ENCODE results near the gene TP53BP1. TPM values are rescaled to one million over a fixed set of nuclear protein-coding genes. Genes with fewer than 3 reads are reported as not detected.
A peak's percentile ranks its signal among the peaks of the same experiment; 100 is the strongest.

TP53BP1 gene, protein sequence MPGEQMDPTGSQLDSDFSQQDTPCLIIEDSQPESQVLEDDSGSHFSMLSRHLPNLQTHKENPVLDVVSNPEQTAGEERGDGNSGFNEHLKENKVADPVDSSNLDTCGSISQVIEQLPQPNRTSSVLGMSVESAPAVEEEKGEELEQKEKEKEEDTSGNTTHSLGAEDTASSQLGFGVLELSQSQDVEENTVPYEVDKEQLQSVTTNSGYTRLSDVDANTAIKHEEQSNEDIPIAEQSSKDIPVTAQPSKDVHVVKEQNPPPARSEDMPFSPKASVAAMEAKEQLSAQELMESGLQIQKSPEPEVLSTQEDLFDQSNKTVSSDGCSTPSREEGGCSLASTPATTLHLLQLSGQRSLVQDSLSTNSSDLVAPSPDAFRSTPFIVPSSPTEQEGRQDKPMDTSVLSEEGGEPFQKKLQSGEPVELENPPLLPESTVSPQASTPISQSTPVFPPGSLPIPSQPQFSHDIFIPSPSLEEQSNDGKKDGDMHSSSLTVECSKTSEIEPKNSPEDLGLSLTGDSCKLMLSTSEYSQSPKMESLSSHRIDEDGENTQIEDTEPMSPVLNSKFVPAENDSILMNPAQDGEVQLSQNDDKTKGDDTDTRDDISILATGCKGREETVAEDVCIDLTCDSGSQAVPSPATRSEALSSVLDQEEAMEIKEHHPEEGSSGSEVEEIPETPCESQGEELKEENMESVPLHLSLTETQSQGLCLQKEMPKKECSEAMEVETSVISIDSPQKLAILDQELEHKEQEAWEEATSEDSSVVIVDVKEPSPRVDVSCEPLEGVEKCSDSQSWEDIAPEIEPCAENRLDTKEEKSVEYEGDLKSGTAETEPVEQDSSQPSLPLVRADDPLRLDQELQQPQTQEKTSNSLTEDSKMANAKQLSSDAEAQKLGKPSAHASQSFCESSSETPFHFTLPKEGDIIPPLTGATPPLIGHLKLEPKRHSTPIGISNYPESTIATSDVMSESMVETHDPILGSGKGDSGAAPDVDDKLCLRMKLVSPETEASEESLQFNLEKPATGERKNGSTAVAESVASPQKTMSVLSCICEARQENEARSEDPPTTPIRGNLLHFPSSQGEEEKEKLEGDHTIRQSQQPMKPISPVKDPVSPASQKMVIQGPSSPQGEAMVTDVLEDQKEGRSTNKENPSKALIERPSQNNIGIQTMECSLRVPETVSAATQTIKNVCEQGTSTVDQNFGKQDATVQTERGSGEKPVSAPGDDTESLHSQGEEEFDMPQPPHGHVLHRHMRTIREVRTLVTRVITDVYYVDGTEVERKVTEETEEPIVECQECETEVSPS (N-terminal part only)
- 25.7 TPM for polyA plus RNA-seq (2013, experiment 1 of 2)
- polyA plus RNA-seq (2013, experiment 2 of 2): 21.9 TPM

DNA sequence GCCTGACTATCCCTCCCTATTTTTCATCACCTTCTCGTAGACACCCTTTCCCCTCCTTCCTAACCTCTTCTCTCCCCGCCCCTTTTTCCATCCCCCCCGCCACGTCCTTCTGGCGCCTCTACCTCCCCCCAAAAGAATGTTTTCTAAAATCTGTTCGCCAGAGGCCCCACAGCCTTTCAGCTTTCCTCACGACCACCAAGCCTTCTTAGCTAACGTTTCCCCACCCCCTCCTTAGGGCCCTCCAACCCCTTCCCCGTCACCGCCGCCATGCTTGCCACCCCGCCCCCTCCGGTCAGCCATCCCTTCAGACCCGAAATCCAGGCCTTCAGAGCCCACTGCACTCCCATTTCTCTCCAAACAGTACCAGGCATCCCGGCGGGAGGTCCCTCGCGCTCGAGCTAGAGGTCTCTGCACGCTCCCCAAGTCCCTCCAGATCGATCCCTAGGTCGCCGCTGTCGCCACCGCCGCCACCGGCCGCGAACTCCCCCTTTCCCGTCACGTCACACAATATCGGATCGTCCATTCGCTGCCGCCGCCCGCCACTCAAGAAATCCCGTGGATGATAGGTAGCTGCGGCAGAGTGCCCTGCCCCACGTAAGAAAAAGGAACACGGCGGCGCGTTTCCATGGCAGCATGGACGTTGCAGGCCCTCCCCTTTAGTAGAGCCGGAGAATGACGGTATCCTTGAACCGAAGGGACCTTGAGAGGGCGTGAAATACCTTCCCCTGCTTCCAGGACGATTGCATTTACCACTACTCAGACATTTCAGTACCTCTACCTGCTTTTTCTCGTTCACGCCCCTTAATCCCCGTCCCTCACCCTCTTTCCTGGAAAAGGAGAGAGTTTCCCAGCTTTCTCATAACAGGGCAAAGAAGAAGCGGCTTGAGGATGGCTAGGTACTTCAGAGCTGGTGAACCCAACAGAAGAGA is at the start of gene TP53BP1:
TSS of gene TP53BP1 (minus strand) at position 484 of the 929 bp plus-strand sequence. CDS start at position 371, 113 bp downstream.
- Histone ChIP-seq H3K4ac (ENCODE audit: low read depth in 1 of 2, low read length in 2 of 2) (peak within 1 kb of the TSS in 1 of 2 experiments; percentile 62), H2BK12ac (ENCODE audit: low read length in 2 of 2) (no peak within 1 kb of the TSS), H3K36me3 (ENCODE audit: control insufficient read depth in 1 of 2, insufficient read depth in 2 of 2, low read depth in 1 of 2, low read length in 2 of 2) (peaks cover 2 to 37% of the 10 kb centered on the region in 2 experiments), H2AFZ (ENCODE audit: low read depth, low read length) (peak within 1 kb of the TSS; percentile 68), H4K91ac (ENCODE audit: low read length) (peak within 1 kb of the TSS; percentile 93), H3K14ac (ENCODE audit: low read length in 2 of 2) (peak within 1 kb of the TSS in 1 of 2 experiments; percentile 50), H3K9ac (ENCODE audit: low read length) (peak within 1 kb of the TSS; percentile 96), H3K4me2 (ENCODE audit: low read length, poor library complexity, severe bottlenecking) (peak within 1 kb of the TSS; percentile 71), H3K79me1 (replicated peaks; ENCODE audit: low read length, poor library complexity, severe bottlenecking) (peaks cover 10% of the 10 kb centered on the region), H3K18ac (ENCODE audit: low read depth in 1 of 2, low read length in 2 of 2) (peak within 1 kb of the TSS; percentile 73 to 93), H2AK5ac (ENCODE audit: low read length, severe bottlenecking) (peak within 1 kb of the TSS; percentile 37), H3K27me3 (ENCODE audit: control insufficient read depth in 1 of 2, insufficient read depth in 1 of 2, low read length in 2 of 2) (no peaks in the 10 kb centered on the region), H3K4me3 (ENCODE audit: insufficient read depth in 1 of 2, low read depth in 1 of 2, low read length in 2 of 2) (peak within 1 kb of the TSS; percentile 90 to 92), H4K8ac (ENCODE audit: low read length) (peak within 1 kb of the TSS; percentile 90), H3K4me1 (ENCODE audit: control insufficient read depth, insufficient read depth, low read depth, low read length) (no peaks in the 10 kb centered on the region), H2BK120ac (ENCODE audit: low read depth, low read length) (peak within 1 kb of the TSS; percentile 78), H2BK5ac (ENCODE audit: low read depth, low read length, poor library complexity, severe bottlenecking) (peak within 1 kb of the TSS; percentile 4), H3K23ac (ENCODE audit: low read length in 2 of 2) (peak within 1 kb of the TSS in 1 of 2 experiments; percentile 57), H3K27ac (ENCODE audit: low read length, poor library complexity, severe bottlenecking) (peak within 1 kb of the TSS; percentile 58), H3K9me3 (ENCODE audit: control insufficient read depth, low read length) (no peaks in the 10 kb centered on the region), H2BK15ac (ENCODE audit: low read depth, poor library complexity, severe bottlenecking) (peak within 1 kb of the TSS; percentile 63)
- DNase-seq: peak; percentile 98
- WGBS: under 1% methylated on average over 54 of the region's 54 CpGs

DNA sequence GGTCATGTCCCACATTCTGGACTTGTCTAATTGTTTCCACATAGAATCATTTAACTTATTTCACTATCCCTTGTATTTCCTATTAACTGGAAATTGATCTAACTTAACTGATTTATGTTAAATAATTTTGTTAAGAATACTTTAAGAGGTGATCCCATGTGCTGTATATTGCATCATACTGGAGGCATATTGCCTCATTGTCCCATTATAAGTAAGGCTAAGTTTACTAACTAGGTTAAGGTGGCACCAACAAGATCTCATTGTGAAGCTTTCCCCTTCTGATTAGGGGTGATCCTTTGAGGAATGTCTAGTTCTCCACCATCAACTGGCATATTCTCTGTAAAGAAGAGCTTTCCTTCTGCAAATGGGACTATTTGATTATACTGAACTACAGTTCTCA is 48.8 kb upstream of the TP53BP1 start:
- H3K18ac ChIP-seq (ENCODE audit: low read depth in 1 of 2, low read length in 2 of 2): no peak overlapping the region
- H3K4me1 ChIP-seq (ENCODE audit: control insufficient read depth, insufficient read depth, low read depth, low read length): no peaks in the 10 kb centered on the region
- H3K4me3 ChIP-seq (ENCODE audit: insufficient read depth in 1 of 2, low read depth in 1 of 2, low read length in 2 of 2): no peak overlapping the region
- no peak overlapping the region for H2BK120ac ChIP-seq (ENCODE audit: low read depth, low read length)
- H3K4me2 ChIP-seq (ENCODE audit: low read length, poor library complexity, severe bottlenecking): no peak overlapping the region
- H2BK12ac ChIP-seq (ENCODE audit: low read length in 2 of 2): no peak overlapping the region
- no peaks in the 10 kb centered on the region for H3K9me3 ChIP-seq (ENCODE audit: control insufficient read depth, low read length)
- no peak overlapping the region for H3K14ac ChIP-seq (ENCODE audit: low read length in 2 of 2)
- H3K36me3 ChIP-seq (ENCODE audit: control insufficient read depth in 1 of 2, insufficient read depth in 2 of 2, low read depth in 1 of 2, low read length in 2 of 2): no peaks in the 10 kb centered on the region
- H3K23ac ChIP-seq (ENCODE audit: low read length in 2 of 2): no peak overlapping the region
- H3K79me1 ChIP-seq (replicated peaks; ENCODE audit: low read length, poor library complexity, severe bottlenecking): no peaks in the 10 kb centered on the region
- DNase-seq: peak; percentile 30
- no peak overlapping the region for H2AFZ ChIP-seq (ENCODE audit: low read depth, low read length)
- H4K8ac ChIP-seq (ENCODE audit: low read length): no peak overlapping the region
- H3K27me3 ChIP-seq (ENCODE audit: control insufficient read depth in 1 of 2, insufficient read depth in 1 of 2, low read length in 2 of 2): no peaks in the 10 kb centered on the region
- no peak overlapping the region for H4K91ac ChIP-seq (ENCODE audit: low read length)
- H3K27ac ChIP-seq (ENCODE audit: low read length, poor library complexity, severe bottlenecking): no peak overlapping the region
- no peak overlapping the region for H2BK5ac ChIP-seq (ENCODE audit: low read depth, low read length, poor library complexity, severe bottlenecking)
- H2AK5ac ChIP-seq (ENCODE audit: low read length, severe bottlenecking): no peak overlapping the region
- no peak overlapping the region for H2BK15ac ChIP-seq (ENCODE audit: low read depth, poor library complexity, severe bottlenecking)
- H3K4ac ChIP-seq (ENCODE audit: low read depth in 1 of 2, low read length in 2 of 2): no peak overlapping the region
- no peak overlapping the region for H3K9ac ChIP-seq (ENCODE audit: low read length)

DNA sequence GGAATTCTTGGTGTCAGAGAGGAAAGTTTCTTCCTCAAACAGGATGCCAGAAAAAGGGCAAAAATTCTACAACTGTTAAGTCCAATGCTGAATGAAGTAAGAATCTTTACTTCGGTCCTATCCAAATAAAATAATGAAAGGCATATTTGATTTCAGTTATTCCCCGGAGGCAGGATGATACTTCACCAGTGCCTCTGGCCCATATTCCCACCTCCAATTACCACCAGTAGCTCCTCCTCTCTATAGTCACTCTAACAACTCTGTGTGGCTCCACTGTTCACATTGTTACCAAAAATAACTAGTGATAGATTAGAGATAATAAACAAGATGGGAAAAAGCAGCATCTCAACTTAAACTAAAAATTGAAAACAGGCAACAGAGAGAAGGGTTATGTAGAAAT is 45.1 kb upstream of the TP53BP1 start:
- WGBS: 100% methylated on average over 2 of the region's 2 CpGs
- no peak overlapping the region for H3K23ac ChIP-seq (ENCODE audit: low read length in 2 of 2)
- H2BK15ac ChIP-seq (ENCODE audit: low read depth, poor library complexity, severe bottlenecking): no peak overlapping the region
- no peak overlapping the region for H2AFZ ChIP-seq (ENCODE audit: low read depth, low read length)
- no peak overlapping the region for H3K4me3 ChIP-seq (ENCODE audit: insufficient read depth in 1 of 2, low read depth in 1 of 2, low read length in 2 of 2)
- H3K4ac ChIP-seq (ENCODE audit: low read depth in 1 of 2, low read length in 2 of 2): no peak overlapping the region
- no peak overlapping the region for H4K8ac ChIP-seq (ENCODE audit: low read length)
- no peak overlapping the region for H2BK12ac ChIP-seq (ENCODE audit: low read length in 2 of 2)
- DNase-seq: no peak
- H3K36me3 ChIP-seq (ENCODE audit: control insufficient read depth in 1 of 2, insufficient read depth in 2 of 2, low read depth in 1 of 2, low read length in 2 of 2): peaks cover 0 to 9% of the 10 kb centered on the region in 2 experiments
- H3K79me1 ChIP-seq (replicated peaks; ENCODE audit: low read length, poor library complexity, severe bottlenecking): no peaks in the 10 kb centered on the region
- H3K27ac ChIP-seq (ENCODE audit: low read length, poor library complexity, severe bottlenecking): no peak overlapping the region
- H3K4me1 ChIP-seq (ENCODE audit: control insufficient read depth, insufficient read depth, low read depth, low read length): peaks cover 3% of the 10 kb centered on the region
- H4K91ac ChIP-seq (ENCODE audit: low read length): no peak overlapping the region
- no peak overlapping the region for H3K4me2 ChIP-seq (ENCODE audit: low read length, poor library complexity, severe bottlenecking)
- no peak overlapping the region for H2BK5ac ChIP-seq (ENCODE audit: low read depth, low read length, poor library complexity, severe bottlenecking)
- no peak overlapping the region for H2AK5ac ChIP-seq (ENCODE audit: low read length, severe bottlenecking)
- H3K14ac ChIP-seq (ENCODE audit: low read length in 2 of 2): no peak overlapping the region
- H2BK120ac ChIP-seq (ENCODE audit: low read depth, low read length): no peak overlapping the region
- peak overlapping the region; percentile 9 for H3K9ac ChIP-seq (ENCODE audit: low read length)
- no peaks in the 10 kb centered on the region for H3K9me3 ChIP-seq (ENCODE audit: control insufficient read depth, low read length)
- no peak overlapping the region for H3K18ac ChIP-seq (ENCODE audit: low read depth in 1 of 2, low read length in 2 of 2)
- no peaks in the 10 kb centered on the region for H3K27me3 ChIP-seq (ENCODE audit: control insufficient read depth in 1 of 2, insufficient read depth in 1 of 2, low read length in 2 of 2)
